Endothelial cell (in vitro differentiated cells): ENCODE measurements around the gene ENHO. TPM values are rescaled to one million over a fixed set of nuclear protein-coding genes. Genes with fewer than 3 reads are reported as not detected.

ENCODE experiments used
- DNase-seq: peaks from one replicate; pipeline ENCODE4 v3.0.0; 2021; ENCODE audit warnings: low spot score
- H3K27ac Mint-ChIP-seq: one replicate; pipeline ENCODE4 v1.8.0; 2021; ENCODE audit warnings: mixed read lengths, inconsistent platforms; ENCODE audit not compliant: unreplicated experiment
- H3K27me3 Mint-ChIP-seq: one replicate; pipeline ENCODE4 v1.8.0; 2021; ENCODE audit warnings: mild to moderate bottlenecking, moderate library complexity, mixed read lengths, inconsistent platforms; ENCODE audit not compliant: unreplicated experiment
- H3K36me3 Mint-ChIP-seq: one replicate; pipeline ENCODE4 v1.8.0; 2021; ENCODE audit warnings: mild to moderate bottlenecking, low read depth, mixed read lengths, inconsistent platforms; ENCODE audit not compliant: unreplicated experiment
- H3K4me1 Mint-ChIP-seq: one replicate; pipeline ENCODE4 v1.8.0; 2021; ENCODE audit warnings: mild to moderate bottlenecking, mixed read lengths, inconsistent platforms; ENCODE audit not compliant: unreplicated experiment
- H3K4me3 Mint-ChIP-seq: one replicate; pipeline ENCODE4 v1.8.0; 2021; ENCODE audit warnings: mild to moderate bottlenecking, mixed read lengths, inconsistent platforms; ENCODE audit not compliant: unreplicated experiment
- H3K9me3 Mint-ChIP-seq: one replicate; pipeline ENCODE4 v1.8.0; 2021; ENCODE audit warnings: mixed read lengths, inconsistent platforms; ENCODE audit not compliant: unreplicated experiment
- total RNA-seq: library from RNA; stranded (reverse); fragmentation: NEBNext Ultra II Directional; extraction: Animal tissue kit (Norgen Biotek cat#: 25700); gene quantifications from one replicate; pipeline ENCODE4 v1.2.1, GENCODE V29; 2021; ENCODE audit not compliant: unreplicated experiment
- TF ChIP-seq, protein P1 (sequence below): fragments of 200-600 bp; sonication (generic); IDR thresholded peaks from one replicate; pipeline ENCODE4 v1.5.0; 2021; ENCODE audit warnings: antibody characterized with exemption; ENCODE audit not compliant: unreplicated experiment

Gene ENHO
- total RNA-seq, 1 donor from 2014 or later, result 4.1 TPM

DNA sequence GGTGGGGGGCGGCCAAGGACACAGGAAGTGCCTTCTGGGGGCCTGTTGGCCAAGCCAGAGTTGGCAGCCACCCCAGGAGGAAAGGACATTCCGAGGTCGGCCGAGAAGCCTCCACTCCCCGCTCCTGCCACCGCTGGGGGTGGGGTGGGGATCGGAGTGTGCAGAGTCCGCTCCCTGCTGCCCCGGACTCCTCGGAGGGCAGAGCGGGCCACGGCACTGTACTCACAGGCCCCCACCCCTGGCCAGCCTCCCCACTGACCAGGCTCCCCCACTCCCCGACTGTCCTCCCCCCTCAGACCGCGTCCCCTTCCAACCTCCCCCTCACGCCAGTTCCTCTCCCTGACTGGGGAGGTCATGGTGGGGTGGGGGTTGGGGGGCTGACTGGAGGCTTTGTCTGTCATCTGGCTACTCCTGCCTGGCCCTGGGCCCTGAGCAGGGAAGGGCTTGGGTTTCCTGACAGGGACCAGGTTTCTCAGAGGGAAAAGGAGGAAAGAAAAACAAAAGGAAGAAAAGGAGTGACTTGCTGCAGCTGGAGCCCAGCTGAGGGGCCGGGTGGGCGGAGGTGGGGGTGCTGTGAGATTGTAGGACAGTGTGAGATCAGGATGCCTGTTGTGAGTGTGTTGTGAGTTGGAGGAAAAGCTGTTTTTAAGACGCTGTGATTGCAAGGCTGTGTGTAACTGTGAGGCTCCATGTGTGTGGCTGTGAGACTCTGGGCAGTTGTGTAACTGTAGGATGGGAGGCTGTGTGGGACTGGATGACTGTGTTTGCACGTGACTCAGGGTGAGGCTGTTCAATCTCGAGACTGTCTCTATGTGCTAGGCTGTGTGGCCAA is 37.0 kb upstream of the ENHO start:
- Mint-ChIP-seq H3K27me3 (peaks cover 21% of the 10 kb centered on the region), H3K27ac (no peak overlapping the region), H3K4me1 (peaks cover 32% of the 10 kb centered on the region), H3K9me3 (no peaks in the 10 kb centered on the region), H3K36me3 (no peaks in the 10 kb centered on the region), H3K4me3 (peak overlapping the region; percentile 21)
- no peak for DNase-seq
- TF ChIP-seq, protein P1, sequence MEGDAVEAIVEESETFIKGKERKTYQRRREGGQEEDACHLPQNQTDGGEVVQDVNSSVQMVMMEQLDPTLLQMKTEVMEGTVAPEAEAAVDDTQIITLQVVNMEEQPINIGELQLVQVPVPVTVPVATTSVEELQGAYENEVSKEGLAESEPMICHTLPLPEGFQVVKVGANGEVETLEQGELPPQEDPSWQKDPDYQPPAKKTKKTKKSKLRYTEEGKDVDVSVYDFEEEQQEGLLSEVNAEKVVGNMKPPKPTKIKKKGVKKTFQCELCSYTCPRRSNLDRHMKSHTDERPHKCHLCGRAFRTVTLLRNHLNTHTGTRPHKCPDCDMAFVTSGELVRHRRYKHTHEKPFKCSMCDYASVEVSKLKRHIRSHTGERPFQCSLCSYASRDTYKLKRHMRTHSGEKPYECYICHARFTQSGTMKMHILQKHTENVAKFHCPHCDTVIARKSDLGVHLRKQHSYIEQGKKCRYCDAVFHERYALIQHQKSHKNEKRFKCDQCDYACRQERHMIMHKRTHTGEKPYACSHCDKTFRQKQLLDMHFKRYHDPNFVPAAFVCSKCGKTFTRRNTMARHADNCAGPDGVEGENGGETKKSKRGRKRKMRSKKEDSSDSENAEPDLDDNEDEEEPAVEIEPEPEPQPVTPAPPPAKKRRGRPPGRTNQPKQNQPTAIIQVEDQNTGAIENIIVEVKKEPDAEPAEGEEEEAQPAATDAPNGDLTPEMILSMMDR, result no peak

DNA sequence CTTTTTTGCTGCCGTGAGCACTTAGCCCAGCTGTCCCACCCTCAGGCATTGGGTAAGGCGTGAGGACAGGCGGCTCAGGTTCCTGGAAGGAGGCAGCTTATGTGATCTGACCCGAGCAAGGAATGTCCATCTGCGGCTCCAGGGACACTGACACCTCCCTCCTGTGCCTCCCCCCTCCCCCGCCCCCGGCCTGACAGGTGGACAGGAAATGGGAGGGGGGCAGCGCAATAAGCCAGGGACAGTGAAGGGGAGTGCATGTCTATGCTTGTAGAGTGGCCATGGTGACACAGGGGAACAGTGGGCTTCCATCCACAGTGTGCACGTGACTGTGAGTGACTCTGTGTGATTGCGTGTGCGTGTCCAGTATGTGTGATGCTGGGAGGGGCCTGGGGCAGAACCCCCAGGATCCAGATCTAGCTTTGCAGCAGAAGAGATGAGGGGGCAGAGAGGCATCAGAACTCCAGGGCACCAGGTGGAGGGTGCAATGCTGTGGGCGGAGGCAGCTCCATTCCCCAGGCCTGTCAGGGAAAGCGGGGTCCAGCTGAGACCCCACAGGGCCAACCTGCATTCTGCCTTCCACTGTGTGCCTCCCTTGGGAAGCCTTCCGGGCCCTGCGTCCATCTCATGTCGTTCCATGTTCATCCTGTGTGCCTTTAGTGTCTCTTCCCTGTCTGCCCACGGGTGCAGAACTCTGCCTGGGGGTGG is 36.3 kb upstream of the ENHO start:
- Mint-ChIP-seq H3K9me3 (no peaks in the 10 kb centered on the region), H3K27me3 (peaks cover 17% of the 10 kb centered on the region), H3K27ac (no peak overlapping the region), H3K36me3 (no peaks in the 10 kb centered on the region), H3K4me3 (no peak overlapping the region), H3K4me1 (peaks cover 25% of the 10 kb centered on the region)
- DNase-seq, result no peak
- TF ChIP-seq, protein P1, result no peak

DNA sequence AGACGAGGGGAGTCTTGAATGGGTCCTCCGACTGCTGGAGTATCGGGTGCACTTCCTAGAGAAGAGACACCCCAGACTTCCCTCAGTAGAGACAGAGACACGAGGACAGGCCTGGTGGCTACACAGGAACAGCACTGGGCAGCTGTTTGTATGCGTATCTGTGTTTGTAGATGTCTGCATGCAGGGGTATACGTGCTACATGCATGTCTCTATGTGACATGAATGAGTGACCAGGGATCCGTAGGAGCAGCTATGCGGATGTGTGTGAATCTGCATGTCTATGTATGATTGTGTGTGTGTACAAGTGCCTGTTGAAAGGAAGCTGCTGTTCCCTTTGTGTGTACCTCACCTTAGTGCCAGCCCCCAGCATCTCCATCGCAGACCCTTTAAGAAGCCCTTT is 35.6 kb upstream of the ENHO start:
- H3K9me3 Mint-ChIP-seq, result no peaks in the 10 kb centered on the region
- DNase-seq, result no peak
- peaks cover 22% of the 10 kb centered on the region for H3K4me1 Mint-ChIP-seq
- no peaks in the 10 kb centered on the region for H3K36me3 Mint-ChIP-seq
- H3K4me3 Mint-ChIP-seq, result no peak overlapping the region
- TF ChIP-seq, protein P1, result no peak
- no peak overlapping the region for H3K27ac Mint-ChIP-seq
- peaks cover 15% of the 10 kb centered on the region for H3K27me3 Mint-ChIP-seq

DNA sequence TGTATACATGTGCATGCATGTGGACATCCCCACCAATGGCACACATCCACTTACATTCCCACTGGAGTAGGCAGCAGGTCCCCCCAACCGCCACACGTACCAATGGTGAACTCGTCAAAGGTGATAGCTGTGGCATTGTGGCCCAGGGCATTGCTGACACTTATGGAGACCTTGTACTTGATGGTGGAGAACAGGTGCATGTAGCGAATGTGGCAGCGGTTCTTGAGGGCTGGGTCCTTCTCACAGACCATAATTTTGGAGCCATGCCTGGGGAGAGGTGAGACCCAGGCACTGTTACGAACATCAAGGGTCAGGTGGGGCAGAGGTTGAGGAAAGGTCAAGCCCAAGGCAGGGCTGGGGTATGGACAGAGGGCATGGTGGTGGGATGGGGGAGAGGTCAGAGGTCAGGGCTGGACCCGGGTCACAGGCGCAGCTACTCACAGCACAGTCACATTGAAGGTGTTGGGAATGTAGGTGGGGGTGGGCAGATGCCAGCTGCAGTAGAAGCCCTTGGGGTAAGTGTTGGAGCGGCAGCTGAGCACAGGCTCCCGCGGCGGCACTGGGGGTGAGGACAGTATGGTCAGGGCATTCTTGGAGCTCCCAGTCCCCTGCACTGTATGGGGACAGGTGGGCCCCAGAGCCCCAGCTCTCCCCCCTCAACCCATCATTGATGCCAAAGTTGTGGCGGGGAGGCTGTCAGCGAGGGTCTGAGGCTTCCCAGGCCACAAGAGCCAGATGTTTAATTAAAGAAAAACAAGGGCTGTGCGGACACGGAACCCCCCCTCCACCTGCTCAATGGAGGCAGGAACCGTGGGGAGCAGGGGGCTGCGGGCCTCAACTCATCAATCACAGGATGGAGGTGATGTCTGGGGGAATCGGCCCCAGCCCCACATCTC is 34.9 kb upstream of the ENHO start:
- TF ChIP-seq, protein P1, result no peak
- H3K4me3 Mint-ChIP-seq, result no peak overlapping the region
- no peaks in the 10 kb centered on the region for H3K9me3 Mint-ChIP-seq
- peaks cover 15% of the 10 kb centered on the region for H3K27me3 Mint-ChIP-seq
- H3K27ac Mint-ChIP-seq, result no peak overlapping the region
- no peaks in the 10 kb centered on the region for H3K36me3 Mint-ChIP-seq
- no peak for DNase-seq
- peaks cover 19% of the 10 kb centered on the region for H3K4me1 Mint-ChIP-seq
